ENCODE results near the gene PLXND1.

- no peak for TF ChIP-seq SMC3 (conservative IDR thresholded peaks at IDR 0.05; ENCODE audit: poor library complexity)
- no peak for TF ChIP-seq TAF1 (IDR thresholded peaks at IDR 0.05; ENCODE audit: low read depth)
- no peak for TF ChIP-seq CTCF (IDR thresholded peaks at IDR 0.05; ENCODE audit: poor library complexity, severe bottlenecking)
- TF ChIP-seq POLR2AphosphoS5 (IDR thresholded peaks at IDR 0.05), result no peak
- TF ChIP-seq MXI1 (conservative IDR thresholded peaks at IDR 0.05; ENCODE audit: poor library complexity, severe bottlenecking), result no peak
- no peak for TF ChIP-seq RAD21 (conservative IDR thresholded peaks at IDR 0.05)
These were observed 57.3 kb downstream of the PLXND1 start for GRCh38 chr3:129549006-129549800.
